NCI-H146 treated with DMSO at 0.1 percent for 48 hours (cell line): ENCODE results near the gene GPD2.

ENCODE experiments used
- DNase-seq: peaks from one replicate; lab custom pipeline; 2025; ENCODE audit not compliant: unreplicated experiment; lab: John Stamatoyannopoulos, UW

Gene GPD2

DNA sequence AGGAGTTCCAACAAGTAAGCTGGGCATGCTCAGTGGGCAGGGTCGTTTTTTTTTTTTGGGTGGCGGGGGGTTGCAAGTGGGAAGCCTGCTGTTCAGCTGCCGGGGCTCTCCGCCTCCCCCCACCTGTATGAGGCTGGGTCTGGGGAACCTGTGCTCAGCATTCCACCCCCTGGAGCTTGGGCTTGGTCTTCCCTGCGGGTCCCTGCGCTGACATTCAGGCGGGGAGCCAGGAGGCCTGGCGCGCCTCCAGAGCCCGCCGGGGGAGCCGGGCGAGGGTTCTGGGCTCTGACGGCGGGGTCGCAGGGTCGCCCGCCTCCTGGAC is 822 bp upstream of the GPD2 start:
- peak; percentile 29 for DNase-seq

GRCh38 chr2:156436497-156437085 is 412 bp downstream of the GPD2 start:
- DNase-seq, result no peak

DNA sequence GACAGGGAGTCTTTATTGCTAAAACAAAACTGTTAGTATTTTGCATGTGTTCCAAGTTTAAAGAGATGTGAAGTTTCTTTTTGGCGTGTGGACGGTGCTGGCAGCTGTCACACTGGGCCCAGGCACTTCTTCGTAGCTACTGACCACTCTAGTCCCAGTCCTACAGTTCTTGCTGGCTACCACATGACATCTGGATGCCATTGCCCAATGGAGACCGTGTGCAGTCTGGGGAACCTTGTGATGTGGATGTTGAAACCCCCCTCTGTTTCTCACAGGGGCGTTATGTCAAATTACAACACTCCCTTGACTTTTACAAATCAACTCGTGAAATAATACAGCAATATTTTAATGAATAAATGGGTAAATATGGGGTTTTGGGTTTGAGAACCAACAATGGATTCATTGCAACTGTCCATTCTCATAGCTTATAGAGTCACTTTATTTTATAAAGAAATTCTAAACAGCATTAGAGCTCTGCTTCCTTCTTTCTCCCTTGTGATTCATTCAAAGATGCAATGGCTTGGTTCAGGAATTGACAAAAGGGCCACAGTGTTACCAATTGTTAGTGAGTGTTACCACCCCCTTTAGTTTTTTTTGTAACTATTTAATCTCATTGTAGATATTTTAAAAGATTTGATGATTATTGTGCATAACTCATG is 1.2 kb downstream of the GPD2 start:
- no peak for DNase-seq

DNA sequence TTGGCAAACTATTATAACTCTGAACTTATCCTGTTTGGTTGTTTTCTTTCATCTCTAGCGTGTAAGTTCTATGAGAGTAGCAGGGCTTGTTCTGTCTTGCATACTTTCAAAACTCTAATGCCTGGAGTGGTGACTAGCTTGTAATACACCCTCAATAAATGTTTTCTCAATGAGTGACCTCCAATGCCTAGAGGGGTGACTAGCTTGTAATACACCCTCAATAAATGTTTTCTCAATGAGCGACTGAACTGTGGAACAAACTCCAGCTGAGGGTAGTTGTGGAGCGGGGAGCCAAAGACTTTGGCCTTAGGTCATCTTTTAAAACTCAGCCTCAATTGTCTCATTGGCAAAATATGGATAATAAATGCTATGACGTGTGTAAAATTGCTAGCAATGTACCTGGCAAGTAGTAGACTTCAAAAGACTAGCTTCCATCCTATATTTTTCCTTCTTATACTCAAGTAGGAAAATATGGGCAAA is 1.8 kb downstream of the GPD2 start:
- DNase-seq, result no peak

- no peak for DNase-seq
Observed at GRCh38 chr2:156443089-156443488, 6.9 kb downstream of the GPD2 start.

GRCh38 chr2:156445296-156446220 is 9.4 kb downstream of the GPD2 start:
- no peak for DNase-seq

- DNase-seq, result no peak
Observed at GRCh38 chr2:156447761-156448160, 11.6 kb downstream of the GPD2 start.

GRCh38 chr2:156448766-156449165 is 12.6 kb downstream of the GPD2 start:
- no peak for DNase-seq

- DNase-seq, result no peak
Observed at GRCh38 chr2:156452971-156453370, 16.8 kb downstream of the GPD2 start.

GRCh38 chr2:156455361-156455975 is 19.3 kb downstream of the GPD2 start:
- DNase-seq, result no peak

DNA sequence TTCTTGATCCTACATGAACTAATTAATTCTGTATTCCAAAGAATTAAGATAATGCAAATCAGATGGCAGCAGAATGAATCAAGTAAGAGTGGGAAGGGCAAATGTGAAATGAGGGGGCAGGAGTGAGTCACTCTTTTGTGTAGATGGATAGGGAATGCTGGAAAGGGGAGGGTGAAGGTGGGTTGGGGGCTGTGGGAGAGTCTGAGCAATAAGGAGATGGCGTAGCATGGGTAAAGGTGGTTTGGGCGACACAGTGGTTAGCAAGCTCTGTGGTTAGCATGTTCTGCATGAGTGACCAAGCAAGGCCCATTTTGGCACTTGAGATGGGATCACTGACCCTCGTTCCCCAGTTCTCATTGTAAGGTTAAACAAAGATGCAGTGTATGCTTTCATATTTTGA is 20.4 kb downstream of the GPD2 start:
- no peak for DNase-seq

DNA sequence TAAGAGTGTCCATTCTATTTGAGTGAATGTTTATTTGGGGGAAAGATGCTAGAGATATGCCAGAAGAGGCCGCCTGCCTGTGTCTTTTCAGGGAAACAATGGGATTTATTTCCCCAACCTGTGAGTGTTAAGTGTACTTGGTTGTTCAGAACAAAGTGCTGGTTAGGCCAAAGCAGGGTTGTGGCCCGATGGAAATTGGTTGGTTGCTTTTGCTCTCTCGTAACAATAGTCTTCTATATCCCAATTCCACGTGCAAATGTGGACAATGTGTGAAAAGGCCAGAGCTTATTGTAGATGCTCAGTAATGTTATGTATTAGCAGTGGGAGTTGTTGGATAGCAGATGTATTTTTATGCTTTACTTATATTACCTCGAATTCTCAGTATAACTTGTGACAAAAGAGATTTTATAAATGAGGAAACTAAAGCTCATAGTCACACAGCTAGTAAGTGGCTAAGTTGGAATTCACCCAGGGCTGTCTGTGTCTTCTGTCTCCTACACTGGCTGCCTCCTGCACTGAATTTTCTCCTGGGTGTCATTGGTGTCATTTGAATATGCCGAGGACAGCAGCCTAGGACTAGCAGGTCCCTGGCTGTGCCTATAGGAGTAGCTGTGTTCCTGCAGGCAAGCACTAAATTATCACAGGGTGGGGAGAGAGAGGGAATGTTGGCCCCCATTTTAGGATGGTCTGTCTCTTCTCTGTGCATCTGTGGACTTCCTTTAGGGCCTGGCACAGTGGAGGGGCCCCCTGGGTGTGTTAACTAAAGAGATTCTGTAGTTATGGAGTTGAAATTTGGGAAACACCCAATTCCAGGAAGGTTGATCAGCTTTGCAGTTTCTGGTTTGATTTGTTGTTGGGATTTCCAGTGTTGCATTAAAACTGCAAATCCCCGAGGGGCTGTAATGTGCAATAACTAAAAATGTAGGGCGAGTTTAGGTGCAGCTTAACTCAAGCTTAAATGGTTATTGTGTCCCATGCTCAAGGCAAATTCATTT is 21.6 kb downstream of the GPD2 start:
- DNase-seq, result no peak

GRCh38 chr2:156459720-156460119 is 23.5 kb downstream of the GPD2 start:
- no peak for DNase-seq

GRCh38 chr2:156464106-156464505 is 27.9 kb downstream of the GPD2 start:
- DNase-seq, result no peak

DNA sequence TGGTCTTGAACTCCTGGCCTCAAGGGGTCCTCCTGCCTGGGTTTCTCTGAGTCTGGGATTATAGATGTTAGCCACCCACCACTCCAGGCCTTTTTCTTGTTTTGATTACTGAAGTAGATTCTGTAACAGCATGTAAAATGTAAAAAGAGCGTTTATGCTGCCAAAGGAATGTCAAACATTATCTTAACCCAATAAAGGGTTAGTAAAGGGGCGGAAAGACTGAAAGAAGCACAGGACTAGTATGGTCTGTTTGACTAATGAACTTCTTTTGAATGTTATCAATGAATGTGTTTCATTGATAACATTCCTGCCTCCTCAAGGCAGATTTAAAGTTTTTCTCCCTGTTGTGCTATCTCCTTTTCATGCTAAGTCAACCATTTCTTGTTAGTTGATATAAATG is 29.4 kb downstream of the GPD2 start:
- DNase-seq, result no peak

DNA sequence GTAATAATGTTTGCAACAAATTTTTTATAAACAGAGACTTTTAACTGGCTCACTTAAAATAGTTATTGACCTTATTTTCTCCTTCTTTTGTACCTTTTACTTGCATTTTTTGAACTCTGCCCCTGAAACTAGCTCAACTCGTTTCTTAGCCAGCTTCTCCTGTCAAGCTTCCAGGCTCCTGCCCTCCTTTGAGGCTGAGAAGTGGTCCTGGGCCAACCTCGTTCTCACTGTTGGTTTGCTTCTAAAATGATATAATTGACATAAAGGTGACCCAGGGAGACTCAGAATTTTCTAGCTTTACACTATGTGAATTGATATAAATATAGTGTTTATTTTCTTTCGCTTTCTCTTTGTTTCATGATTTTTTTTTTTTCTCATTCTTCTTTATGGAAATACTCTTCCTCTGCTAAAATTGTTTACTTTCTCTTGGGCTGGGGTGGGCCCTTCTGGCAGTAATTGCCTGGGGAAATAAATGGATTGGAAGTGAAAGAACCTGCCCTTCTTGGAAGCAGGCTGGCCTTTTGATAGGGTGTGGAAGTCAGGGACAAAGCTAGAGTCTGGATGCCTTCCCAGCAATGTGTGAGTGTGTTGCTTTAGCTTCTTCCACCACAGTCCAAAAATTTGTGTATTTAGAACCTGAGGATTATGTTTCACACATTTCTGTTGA is 30.7 kb downstream of the GPD2 start:
- DNase-seq, result peak; percentile 3

GRCh38 chr2:156470975-156471583 is 34.9 kb downstream of the GPD2 start:
- no peak for DNase-seq

DNA sequence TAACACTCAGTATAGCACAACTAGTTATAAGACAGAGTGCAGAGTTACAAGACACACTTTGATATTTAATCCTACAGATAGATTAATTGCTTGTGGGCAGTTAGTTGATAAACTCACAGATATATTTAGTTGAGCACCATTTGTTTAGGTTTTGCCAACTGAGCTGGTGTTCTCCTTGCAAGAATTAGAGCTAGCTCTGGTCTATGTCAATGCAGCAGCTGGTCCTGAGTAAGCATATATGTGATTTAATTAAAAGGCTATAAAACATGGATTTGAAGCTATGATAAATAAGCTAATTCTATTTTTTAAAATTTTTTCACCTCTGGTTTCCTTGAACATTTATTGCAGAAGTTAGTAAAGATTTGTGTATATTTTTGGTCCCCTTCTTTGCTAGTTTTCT is 35.6 kb downstream of the GPD2 start:
- DNase-seq, result no peak

- DNase-seq, result no peak
Observed at GRCh38 chr2:156472686-156473085, 36.5 kb downstream of the GPD2 start.
